ENCODE measurements around the gene LRRC63. TPM values are rescaled to one million over a fixed set of nuclear protein-coding genes. Genes with fewer than 3 reads are reported as not detected.
"Not testable (repeated sequence)": the region's sequence is repeated elsewhere in the genome, so short reads cannot be mapped to it uniquely, and the experiment has no call there.

LRRC63 gene
- total RNA-seq (under 1 TPM; 0.35 to 0.65 TPM), polyA plus RNA-seq (ENCODE audit: insufficient read length in 6 of 6) (under 1 TPM; 0.10 to 0.45 (median 0.34) TPM)
- long read RNA-seq, donor 1: 0 reads
- long read RNA-seq, donor 2: 0 reads
- long read RNA-seq, donor 3: 0 reads
- long read RNA-seq, donor 4: 0 reads
- long read RNA-seq, donor 5: 0 reads
- long read RNA-seq, donor 6: 0 reads
- long read RNA-seq, donor 7: 0 reads
- long read RNA-seq, donor 8: 0 reads
- long read RNA-seq, donor 9: 0 reads
- long read RNA-seq, donor 10: 0 reads
- long read RNA-seq, donor 11: 0 reads
- long read RNA-seq, donor 12: 0 reads

DNA sequence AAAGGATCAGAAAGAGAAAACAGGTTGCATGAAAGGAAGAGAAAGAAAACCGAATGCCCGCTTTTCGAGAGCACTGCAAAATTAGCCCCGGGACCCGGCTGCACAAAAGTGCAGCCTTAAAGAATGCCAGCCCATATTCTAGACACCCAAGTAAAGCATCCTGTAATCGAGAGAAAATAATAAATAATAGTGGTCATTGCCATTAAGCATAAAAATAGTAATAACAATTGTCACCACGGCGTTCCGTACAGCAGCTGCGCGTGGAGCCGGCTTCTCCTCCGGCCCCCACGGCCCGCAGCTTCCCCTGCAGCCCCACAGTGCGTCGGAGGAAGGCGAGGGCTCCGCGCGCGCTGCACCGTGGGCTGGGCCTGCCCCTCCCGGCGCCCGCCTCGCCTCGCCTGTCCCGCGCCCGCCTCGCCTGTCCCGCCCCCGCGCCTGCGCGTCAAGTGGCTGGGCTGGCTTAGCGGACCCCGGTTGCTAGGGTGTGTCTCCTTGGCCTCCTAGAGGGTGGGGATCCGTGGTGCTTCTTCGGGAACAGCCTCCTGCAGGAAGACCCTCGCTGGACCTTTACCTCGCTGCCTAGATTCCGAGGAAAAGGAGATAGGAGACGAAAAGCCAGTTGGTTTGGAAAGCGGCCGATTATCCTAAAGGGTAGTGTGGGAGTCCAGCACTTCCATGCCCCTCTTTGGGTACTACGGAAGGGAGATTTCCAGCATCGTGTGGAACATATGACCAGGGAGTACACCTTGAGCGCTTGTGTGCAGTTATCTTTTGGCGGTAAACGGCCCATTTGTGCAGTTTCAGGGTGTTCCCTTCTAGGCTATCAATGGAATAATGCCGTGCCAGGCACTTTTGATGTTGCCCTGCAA lies at the start of gene LRRC63:
LRRC63 (plus strand) TSS at position 446 of the 869 bp plus-strand sequence. CDS start 1,107 bp downstream, outside the sequence.
- intact Hi-C loops (cut with DNase I): no loop called here
- peak within 1 kb of the TSS; percentile 35 to 63 for H3K27ac ChIP-seq

DNA sequence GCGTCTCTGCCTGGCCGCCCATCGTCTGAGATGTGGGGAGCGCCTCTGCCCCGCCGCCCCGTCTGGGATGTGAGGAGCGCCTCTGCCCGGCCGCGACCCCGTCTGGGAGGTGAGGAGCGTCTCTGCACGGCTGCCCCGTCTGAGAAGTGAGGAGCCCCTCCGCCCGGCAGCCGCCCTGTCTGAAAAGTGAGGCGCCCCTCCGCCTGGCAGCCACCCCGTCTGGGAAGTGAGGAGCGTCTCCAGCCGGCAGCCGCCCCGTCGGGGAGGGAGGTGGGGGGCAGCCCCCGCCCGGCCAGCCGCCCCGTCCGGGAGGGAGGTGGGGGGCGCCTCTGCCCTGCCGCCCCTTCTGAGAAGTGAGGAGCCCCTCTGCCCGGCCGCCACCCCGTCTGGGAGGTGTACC lies 49.0 kb upstream of the LRRC63 start:
- H3K4me1 ChIP-seq: peaks cover 0 to 69% of the 10 kb centered on the region in 2 donors
- ATAC-seq; H3K4me3 ChIP-seq; DNase-seq; H3K9me3 ChIP-seq; H3K27me3 ChIP-seq; H3K27ac ChIP-seq; intact Hi-C loops (cut with DNase I): not testable (repeated sequence)
- H3K36me3 ChIP-seq: peaks cover 0 to 21% of the 10 kb centered on the region in 2 donors

More for the DNA sequence above, at the start of gene LRRC63:
- H3K9me3 ChIP-seq: no peaks in the 10 kb centered on the region
- TF ChIP-seq, protein P1, sequence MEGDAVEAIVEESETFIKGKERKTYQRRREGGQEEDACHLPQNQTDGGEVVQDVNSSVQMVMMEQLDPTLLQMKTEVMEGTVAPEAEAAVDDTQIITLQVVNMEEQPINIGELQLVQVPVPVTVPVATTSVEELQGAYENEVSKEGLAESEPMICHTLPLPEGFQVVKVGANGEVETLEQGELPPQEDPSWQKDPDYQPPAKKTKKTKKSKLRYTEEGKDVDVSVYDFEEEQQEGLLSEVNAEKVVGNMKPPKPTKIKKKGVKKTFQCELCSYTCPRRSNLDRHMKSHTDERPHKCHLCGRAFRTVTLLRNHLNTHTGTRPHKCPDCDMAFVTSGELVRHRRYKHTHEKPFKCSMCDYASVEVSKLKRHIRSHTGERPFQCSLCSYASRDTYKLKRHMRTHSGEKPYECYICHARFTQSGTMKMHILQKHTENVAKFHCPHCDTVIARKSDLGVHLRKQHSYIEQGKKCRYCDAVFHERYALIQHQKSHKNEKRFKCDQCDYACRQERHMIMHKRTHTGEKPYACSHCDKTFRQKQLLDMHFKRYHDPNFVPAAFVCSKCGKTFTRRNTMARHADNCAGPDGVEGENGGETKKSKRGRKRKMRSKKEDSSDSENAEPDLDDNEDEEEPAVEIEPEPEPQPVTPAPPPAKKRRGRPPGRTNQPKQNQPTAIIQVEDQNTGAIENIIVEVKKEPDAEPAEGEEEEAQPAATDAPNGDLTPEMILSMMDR (IDR thresholded peaks at IDR 0.05): no peak
- H3K4me3 ChIP-seq: peak within 1 kb of the TSS; percentile 35 to 49
- H3K36me3 ChIP-seq: no peaks in the 10 kb centered on the region
- peaks cover 0 to 8% of the 10 kb centered on the region in 2 donors for H3K27me3 ChIP-seq
- peaks cover 3 to 15% of the 10 kb centered on the region in 2 donors for H3K4me1 ChIP-seq
- DNase-seq: peak; percentile 28 to 98 (median 78)
- peak; percentile 100 for ATAC-seq

DNA sequence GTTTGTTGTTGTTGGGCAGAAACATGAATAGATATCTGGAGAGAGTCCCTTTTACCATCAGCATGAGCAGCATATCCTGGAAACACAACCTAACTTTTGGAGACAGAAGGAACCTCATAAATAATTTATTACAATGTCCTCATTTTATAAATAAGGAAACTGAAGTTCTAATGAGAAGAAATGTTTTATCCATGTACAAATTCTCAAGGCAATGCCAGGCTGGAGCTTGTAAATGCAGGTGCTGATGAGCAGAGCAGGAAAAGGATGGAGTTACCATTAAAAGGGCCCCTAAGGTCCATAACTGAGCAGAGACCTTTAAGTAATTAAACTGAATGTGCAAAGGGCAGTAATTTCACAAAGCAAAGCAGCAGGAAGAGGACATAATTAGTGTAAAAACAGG lies 47.1 kb upstream of the LRRC63 start:
- ATAC-seq (no peak), DNase-seq (no peak)
- intact Hi-C loops (cut with DNase I): no loop called here
- Histone ChIP-seq H3K4me3 (no peak overlapping the region), H3K36me3 (peaks cover 0 to 1% of the 10 kb centered on the region in 2 donors), H3K4me1 (peaks cover 0 to 86% of the 10 kb centered on the region in 2 donors), H3K27me3 (no peaks in the 10 kb centered on the region), H3K27ac (no peak overlapping the region), H3K9me3 (no peaks in the 10 kb centered on the region)
- TF ChIP-seq, protein P1 (IDR thresholded peaks at IDR 0.05): no peak

DNA sequence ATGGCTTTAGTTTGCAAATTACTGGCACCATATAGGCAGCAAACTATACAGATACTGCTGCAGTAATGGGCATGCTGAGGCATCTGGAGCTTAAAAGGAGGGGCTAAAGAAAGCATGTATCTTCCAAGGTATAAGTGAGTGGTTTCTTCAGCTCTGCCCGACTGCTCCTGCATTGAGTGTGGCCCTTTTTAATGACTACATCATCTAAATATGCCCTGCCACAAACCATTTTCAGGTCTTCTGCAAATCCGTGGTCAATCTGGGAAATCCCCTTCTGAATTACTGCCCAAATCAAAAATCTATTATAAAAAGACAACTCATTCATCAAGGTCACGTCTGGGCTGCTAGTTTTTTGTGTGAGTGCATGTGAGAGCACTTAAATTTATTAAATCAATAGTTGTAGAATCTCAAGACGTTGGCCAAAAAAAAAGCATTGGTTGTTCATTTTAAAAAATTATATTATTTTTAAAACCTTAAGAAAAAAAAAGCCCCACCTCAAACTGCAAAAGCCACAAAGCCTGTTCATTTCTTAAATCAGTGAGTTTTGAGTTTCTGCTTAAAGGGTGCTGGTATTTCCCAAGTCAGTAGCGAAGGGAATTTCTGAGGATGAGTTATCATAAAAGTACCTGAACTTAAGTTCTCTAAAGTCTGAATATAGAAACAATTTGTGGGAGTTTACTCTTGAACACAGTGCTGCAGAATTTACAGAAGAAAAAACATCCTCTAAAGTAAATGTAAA lies 46.1 kb upstream of the LRRC63 start:
- ATAC-seq (no peak), DNase-seq (no peak)
- no peaks in the 10 kb centered on the region for H3K9me3 ChIP-seq
- intact Hi-C loops (cut with DNase I): no loop called here
- peaks cover 0 to 7% of the 10 kb centered on the region in 2 donors for H3K36me3 ChIP-seq
- TF ChIP-seq, protein P1 (IDR thresholded peaks at IDR 0.05): no peak
- no peak overlapping the region for H3K4me3 ChIP-seq
- H3K4me1 ChIP-seq: peaks cover 0 to 86% of the 10 kb centered on the region in 2 donors
- H3K27me3 ChIP-seq: no peaks in the 10 kb centered on the region
- H3K27ac ChIP-seq: peak overlapping the region in 1 of 2 donors; percentile 93

DNA sequence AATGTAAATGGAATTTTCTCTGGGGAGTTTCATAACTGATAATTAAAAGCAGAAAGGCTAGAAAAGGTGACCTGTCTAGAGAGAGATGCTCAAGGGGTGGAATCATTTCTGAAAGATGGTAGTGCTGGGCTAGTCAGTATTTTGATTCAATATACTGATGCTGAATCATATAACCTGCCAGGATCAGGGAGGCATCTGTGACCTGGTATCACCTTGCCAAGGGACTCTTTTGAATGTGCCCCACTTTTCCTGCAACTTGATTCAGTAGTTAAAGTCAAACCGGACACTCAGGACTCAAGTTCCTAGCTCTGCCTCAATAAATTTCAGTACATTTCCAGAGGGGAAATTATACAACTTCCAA lies 45.5 kb upstream of the LRRC63 start:
- peak overlapping the region in 1 of 2 donors; percentile 93 for H3K27ac ChIP-seq
- TF ChIP-seq, protein P1 (IDR thresholded peaks at IDR 0.05): no peak
- ATAC-seq: no peak
- intact Hi-C loops (cut with DNase I): no loop called here
- H3K9me3 ChIP-seq: no peaks in the 10 kb centered on the region
- H3K4me3 ChIP-seq: no peak overlapping the region
- no peaks in the 10 kb centered on the region for H3K27me3 ChIP-seq
- H3K36me3 ChIP-seq: peaks cover 0 to 7% of the 10 kb centered on the region in 2 donors
- H3K4me1 ChIP-seq: peaks cover 0 to 86% of the 10 kb centered on the region in 2 donors
- no peak for DNase-seq
